Epithelial cell of esophagus (primary cell): ENCODE measurements around the gene TIAM1.

Experiments used
- DNase-seq: peaks from one replicate; pipeline ENCODE4 v3.0.0; 2010; ENCODE audit warnings: low read depth
- H3K4me3 ChIP-seq: 2 replicates; pipeline ENCODE4 v1.5.1; 2011; ENCODE audit warnings: mild to moderate bottlenecking, low read length, control low read depth
- TF ChIP-seq, protein P1 (sequence below): IDR thresholded peaks from 2 replicates; pipeline ENCODE4 v1.5.1; 2011; ENCODE audit warnings: low read depth, mild to moderate bottlenecking, low read length, control low read depth, inconsistent platforms; ENCODE audit not compliant: insufficient read depth; ENCODE audit errors: missing control alignments

TIAM1 gene

DNA sequence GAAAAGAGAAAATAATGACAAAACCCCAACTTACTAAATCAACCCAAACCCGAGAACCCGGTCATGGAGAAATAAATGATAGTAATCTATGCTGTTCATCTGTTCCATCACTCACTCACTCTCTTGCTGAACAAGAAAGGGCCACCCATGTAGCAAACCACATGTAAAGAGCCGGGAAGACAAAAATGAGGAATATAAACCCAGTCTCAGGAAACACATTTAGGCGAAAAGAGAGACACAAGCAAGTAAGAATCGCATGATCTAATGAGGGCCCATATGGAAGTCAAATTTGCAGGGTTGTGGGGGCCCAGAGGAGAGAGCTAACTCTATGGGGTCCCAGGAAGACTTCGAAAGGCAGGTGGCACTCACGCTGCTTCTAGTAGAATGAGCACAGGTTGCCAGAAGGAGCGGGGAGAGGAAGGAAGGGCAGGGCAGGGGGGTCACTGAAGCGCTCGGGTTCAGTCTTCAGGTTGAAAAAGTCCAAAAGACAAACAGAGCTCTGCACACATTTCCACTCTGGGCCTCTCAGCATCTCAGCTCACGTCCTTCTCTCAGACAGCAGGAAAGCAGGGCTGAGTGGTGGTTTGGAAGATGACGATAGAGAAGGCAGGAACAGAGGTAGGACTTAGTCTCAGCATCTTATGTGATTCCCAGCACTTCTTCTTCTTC lies 162.8 kb downstream of the TIAM1 start:
- no peak for DNase-seq
- TF ChIP-seq, protein P1, sequence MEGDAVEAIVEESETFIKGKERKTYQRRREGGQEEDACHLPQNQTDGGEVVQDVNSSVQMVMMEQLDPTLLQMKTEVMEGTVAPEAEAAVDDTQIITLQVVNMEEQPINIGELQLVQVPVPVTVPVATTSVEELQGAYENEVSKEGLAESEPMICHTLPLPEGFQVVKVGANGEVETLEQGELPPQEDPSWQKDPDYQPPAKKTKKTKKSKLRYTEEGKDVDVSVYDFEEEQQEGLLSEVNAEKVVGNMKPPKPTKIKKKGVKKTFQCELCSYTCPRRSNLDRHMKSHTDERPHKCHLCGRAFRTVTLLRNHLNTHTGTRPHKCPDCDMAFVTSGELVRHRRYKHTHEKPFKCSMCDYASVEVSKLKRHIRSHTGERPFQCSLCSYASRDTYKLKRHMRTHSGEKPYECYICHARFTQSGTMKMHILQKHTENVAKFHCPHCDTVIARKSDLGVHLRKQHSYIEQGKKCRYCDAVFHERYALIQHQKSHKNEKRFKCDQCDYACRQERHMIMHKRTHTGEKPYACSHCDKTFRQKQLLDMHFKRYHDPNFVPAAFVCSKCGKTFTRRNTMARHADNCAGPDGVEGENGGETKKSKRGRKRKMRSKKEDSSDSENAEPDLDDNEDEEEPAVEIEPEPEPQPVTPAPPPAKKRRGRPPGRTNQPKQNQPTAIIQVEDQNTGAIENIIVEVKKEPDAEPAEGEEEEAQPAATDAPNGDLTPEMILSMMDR: peak; percentile 2
- no peak overlapping the region for H3K4me3 ChIP-seq

DNA sequence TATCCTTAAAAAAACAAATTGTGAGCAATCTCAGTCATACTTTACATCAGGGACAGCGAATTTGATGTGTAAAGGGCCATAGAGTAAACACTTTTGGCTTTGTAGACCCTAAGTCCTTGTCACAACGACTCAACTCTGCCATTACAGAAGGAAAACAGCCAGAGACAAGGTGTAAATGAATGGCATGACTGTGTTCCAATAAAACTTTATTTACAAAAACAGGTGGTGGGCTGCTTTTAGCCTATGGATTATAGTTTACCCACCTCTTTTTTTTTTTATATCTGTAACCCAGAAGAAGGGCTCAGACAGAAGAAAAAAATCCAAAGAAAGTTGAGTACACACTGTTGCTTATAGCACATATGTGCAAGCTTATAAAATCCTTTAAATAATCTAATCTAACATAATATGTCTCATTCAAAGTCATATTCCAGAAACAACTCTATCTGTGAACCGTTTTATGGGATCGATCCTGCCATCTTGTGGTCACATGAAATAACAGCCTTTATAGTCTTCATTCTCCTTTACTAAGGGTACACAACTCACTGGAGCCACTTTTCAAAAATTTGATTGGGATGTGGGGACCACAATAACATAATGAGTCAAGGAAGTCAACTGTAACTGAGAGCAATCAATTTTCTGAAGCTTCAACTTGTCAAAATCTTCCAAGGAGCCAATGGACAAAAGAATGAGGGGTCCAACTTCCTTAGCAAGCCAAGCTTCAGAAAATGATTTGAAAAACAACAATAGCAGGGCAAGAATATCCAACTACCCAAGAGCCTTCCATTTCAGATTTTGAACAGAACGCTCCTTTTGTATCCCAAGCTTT lies 163.6 kb downstream of the TIAM1 start:
- no peak overlapping the region for H3K4me3 ChIP-seq
- DNase-seq: peak; percentile 51
- TF ChIP-seq, protein P1: peak; percentile 62

DNA sequence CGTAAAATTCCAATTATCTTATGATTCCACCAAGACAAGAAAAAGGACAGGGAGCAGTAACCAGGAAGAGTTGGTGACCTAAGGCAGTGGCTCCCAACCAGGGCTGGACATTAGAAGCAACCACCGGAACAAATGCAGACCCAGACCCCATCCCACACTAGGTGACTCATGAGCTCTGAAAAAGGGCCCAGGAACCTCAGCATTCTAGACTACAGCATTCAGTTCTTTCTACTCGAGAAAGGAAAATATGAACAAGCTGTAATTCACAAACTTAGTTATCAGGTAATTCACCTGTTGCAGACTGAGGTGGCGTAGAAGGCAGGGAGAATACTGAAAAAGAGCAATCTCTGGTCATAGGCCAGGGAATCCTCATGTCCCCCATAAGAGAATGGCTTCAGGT lies 167.3 kb downstream of the TIAM1 start:
- TF ChIP-seq, protein P1: no peak
- no peak overlapping the region for H3K4me3 ChIP-seq
- DNase-seq: no peak

DNA sequence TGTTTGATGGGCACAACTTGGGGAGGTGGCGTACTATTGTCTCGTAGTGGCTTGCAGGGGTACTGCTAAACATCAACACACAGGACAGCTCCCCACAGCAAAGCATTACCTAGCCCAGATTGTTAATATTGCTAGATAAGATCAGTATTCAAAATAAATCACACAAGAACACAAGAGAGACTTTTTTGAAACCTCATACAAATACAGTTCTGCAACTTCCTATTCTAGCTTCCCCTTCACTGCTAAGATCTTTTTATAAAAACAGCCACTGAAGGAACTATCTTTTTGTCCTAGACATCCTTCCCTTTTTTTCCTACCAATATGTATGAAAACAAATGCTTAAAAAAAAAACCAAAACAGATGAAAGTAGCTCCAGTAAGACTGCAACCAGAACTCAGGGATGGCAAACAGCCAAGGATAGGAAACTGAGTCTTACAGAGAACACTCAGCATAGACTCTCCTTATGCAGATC lies 167.9 kb downstream of the TIAM1 start:
- no peak for DNase-seq
- TF ChIP-seq, protein P1: no peak
- no peak overlapping the region for H3K4me3 ChIP-seq

DNA sequence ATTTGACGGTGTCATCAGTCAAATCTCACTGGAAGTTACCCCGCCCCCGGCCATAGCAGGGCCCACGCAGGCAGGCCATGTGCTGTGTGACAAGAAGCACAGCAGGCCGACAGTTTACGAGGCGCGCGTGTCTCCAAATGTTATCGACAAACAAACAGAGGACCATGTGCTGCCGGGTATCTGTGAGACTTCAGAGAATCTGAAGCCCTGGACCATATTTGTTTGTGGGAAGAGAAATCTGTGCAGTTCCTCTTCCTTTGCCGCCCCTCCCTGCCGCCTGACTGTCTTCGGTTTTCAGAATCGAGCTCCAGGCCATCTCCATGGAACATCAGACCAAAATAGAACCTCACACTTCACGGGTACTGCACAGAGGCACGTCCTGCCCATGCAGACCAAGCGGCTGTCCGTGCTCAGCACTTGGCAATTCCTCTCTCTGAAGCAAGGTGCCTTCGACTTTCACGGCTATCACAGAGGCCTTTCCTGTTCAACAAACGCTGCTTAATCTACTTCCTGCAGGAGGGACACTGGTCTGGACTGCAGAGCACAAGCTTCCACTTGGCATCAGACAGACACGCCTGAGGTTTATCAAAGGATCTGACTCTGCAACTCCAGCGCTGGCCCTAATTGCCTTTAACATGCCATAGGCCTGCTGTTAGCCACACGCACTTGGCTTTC lies 170.0 kb downstream of the TIAM1 start:
- no peak for DNase-seq
- TF ChIP-seq, protein P1: no peak
- no peak overlapping the region for H3K4me3 ChIP-seq

DNA sequence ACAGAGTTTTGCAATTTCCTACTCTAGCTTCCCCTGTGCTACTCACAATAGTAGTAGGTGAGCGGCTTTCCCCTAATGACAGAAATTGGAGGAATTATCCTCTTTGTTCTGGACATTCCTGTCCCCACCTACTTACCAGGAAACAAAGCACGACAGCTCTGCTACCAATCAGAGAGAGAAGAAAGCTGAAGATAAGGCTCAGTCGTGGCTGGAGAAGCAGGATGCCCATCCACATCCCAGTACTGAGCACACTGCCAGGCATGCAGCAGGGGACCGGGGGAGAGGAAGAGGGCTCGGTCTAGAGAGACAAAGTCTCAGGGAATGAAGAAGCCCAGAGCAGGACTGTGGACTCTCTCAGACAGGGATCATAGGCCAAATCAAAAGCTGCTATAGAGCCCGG lies 171.7 kb downstream of the TIAM1 start:
- H3K4me3 ChIP-seq: no peak overlapping the region
- TF ChIP-seq, protein P1: no peak
- no peak for DNase-seq
